Stomach (tissue), 9 donors: ENCODE measurements around the gene SULT2B1. TPM values are rescaled to one million over a fixed set of nuclear protein-coding genes. Genes with fewer than 3 reads are reported as not detected.

Experiments used
- DNase-seq, 2 donors: peaks; one replicate each; pipeline versions ENCODE4 v3.0.0 to v3.0.0-alpha.2; 2013 to 2019
- H3K27ac ChIP-seq, 5 donors: fragments of 200-600 bp in 4 of 5; sonication (generic) in 4 of 5; one replicate each; pipeline ENCODE4 v1.5.1; 2013 to 2019; ENCODE audit warnings: mild to moderate bottlenecking in 1 of 5, moderate library complexity in 1 of 5
- H3K27me3 ChIP-seq, 3 donors: fragments of 200-600 bp; sonication (generic); one replicate each; pipeline ENCODE4 v1.5.1; 2017 to 2019; ENCODE audit warnings: mixed run types in 1 of 3
- H3K36me3 ChIP-seq, 4 donors: fragments of 200-600 bp; sonication (generic); 1 replicate in 3 of 4; 2 replicates in 1 of 4; pipeline ENCODE4 v1.5.1; 2016 to 2019
- H3K4me1 ChIP-seq, 4 donors: fragments of 200-600 bp; sonication (generic); one replicate each; pipeline ENCODE4 v1.5.1; 2016 to 2019
- H3K4me3 ChIP-seq, 4 donors: fragments of 200-600 bp; sonication (generic) in 3 of 4; one replicate each; pipeline ENCODE4 v1.5.1; 2016 to 2019; ENCODE audit warnings: mild to moderate bottlenecking in 1 of 4
- H3K9me3 ChIP-seq, 4 donors: fragments of 200-600 bp; sonication (generic); one replicate each; pipeline ENCODE4 v1.5.1; 2016 to 2019
- CTCF ChIP-seq, 7 experiments: fragments of 450-650 bp in 4 of 7; fragments of 200-600 bp in 3 of 7; sonication (generic) in 3 of 7; IDR thresholded peaks; one replicate each; pipeline ENCODE4 v1.5.1; 2016 to 2019; ENCODE audit warnings: antibody characterized with exemption in 7 of 7, control low read depth in 2 of 7, mild to moderate bottlenecking in 1 of 7
- EP300 ChIP-seq: sonication (generic); formaldehyde crosslinking; IDR thresholded peaks from one replicate; pipeline ENCODE4 v1.6.1; 2017; ENCODE audit warnings: antibody characterized with exemption
- POLR2A ChIP-seq, 4 donors: fragments of 450-650 bp; IDR thresholded peaks; one replicate each; pipeline ENCODE4 v1.6.1; 2016; ENCODE audit warnings: antibody characterized with exemption in 4 of 4, control low read depth in 2 of 4, mild to moderate bottlenecking in 1 of 4, moderate library complexity in 1 of 4
- POLR2AphosphoS5 ChIP-seq, 3 donors: sonication (generic); formaldehyde crosslinking; IDR thresholded peaks; one replicate each; pipeline ENCODE4 v1.6.1; 2016; ENCODE audit warnings: antibody characterized with exemption in 3 of 3
- WGBS, 5 donors: extraction: QIAGEN DNeasy Blood & Tissue Kit in 3 of 5; methylation state at CpG; one replicate each; pipeline versions ENCODE4 v1.1.5 to v1.1.7; 2013 to 2018; 5-methylcytosine and 5-hydroxymethylcytosine counted together
- intact Hi-C: fragments of 100-400 bp; cut with DNase I; formaldehyde crosslinking; loops from one replicate; pipeline ENCODE4 v1.15.1; 2023; ENCODE audit warnings: low total_unique reads
- polyA plus RNA-seq, 3 donors: library from polyadenylated mRNA; stranded (reverse); fragments of 200-250 nt; gene quantifications; one replicate each; pipeline ENCODE4 v1.2.3, GENCODE V29; 2013
- total RNA-seq, 5 donors: library from RNA; depleted of rRNA; stranded (reverse); fragments of >200 nt; gene quantifications; one replicate each; pipeline versions ENCODE4 v1.1.0 to v1.2.3, GENCODE V29; 2014 to 2016
- donor health status: healthy with polysubstance abuse.
- donor health status: Bipolar disorder and iron deficiency.
- donor health status: healthy.

Gene SULT2B1
- total and polyA plus RNA-seq, 8 donors = 2.0 to 46.8 (median 3.1) TPM; not detected in 3

GRCh38 chr19:48598996-48599700 lies 47.2 kb downstream of the SULT2B1 start:
- intact Hi-C loops = no loop called here
- Histone ChIP-seq H3K27ac (no peak overlapping the region), H3K9me3 (no peaks in the 10 kb centered on the region), H3K4me3 (no peak overlapping the region), H3K36me3 (no peaks in the 10 kb centered on the region), H3K27me3 (peaks cover 0 to 18% (median 0%) of the 10 kb centered on the region in 3 donors), H3K4me1 (peaks cover 0 to 4% (median 0%) of the 10 kb centered on the region in 4 donors)
- WGBS, 5 donors = 56 to 84% (median 65%) methylated on average over 12 to 30 of the region's 30 CpGs
- DNase-seq = no peak
- TF ChIP-seq POLR2AphosphoS5 (IDR thresholded peaks at IDR 0.05) (no peak), EP300 (no peak), POLR2A (IDR thresholded peaks at IDR 0.05) (no peak), CTCF (IDR thresholded peaks at IDR 0.05) (no peak)

- WGBS, 5 donors = 84 to 92% (median 88%) methylated on average over 16 to 21 of the region's 21 CpGs
These were observed 48.9 kb downstream of the SULT2B1 start for GRCh38 chr19:48600679-48601417.

GRCh38 chr19:48603001-48603400 lies 51.0 kb downstream of the SULT2B1 start:
- intact Hi-C loops = no loop called here
- no peak overlapping the region for H3K27ac ChIP-seq
- WGBS, 5 donors = 73 to 81% (median 78%) methylated on average over 9 of the region's 9 CpGs

More at GRCh38 chr19:48600679-48601417, 48.9 kb downstream of the SULT2B1 start:
- Histone ChIP-seq H3K27ac (peak overlapping the region in 1 of 5 donors; percentile 17), H3K27me3 (peaks cover 0 to 18% (median 0%) of the 10 kb centered on the region in 3 donors), H3K4me3 (no peak overlapping the region), H3K4me1 (peaks cover 0 to 4% (median 0%) of the 10 kb centered on the region in 4 donors), H3K9me3 (no peaks in the 10 kb centered on the region), H3K36me3 (no peaks in the 10 kb centered on the region)
- DNase-seq = no peak
- intact Hi-C loops = no loop called here
- TF ChIP-seq CTCF (IDR thresholded peaks at IDR 0.05) = no peak

More at GRCh38 chr19:48603001-48603400, 51.0 kb downstream of the SULT2B1 start:
- Histone ChIP-seq H3K4me1 (peaks cover 0 to 4% (median 0%) of the 10 kb centered on the region in 4 donors), H3K27me3 (peaks cover 0 to 14% (median 0%) of the 10 kb centered on the region in 3 donors), H3K4me3 (no peak overlapping the region), H3K36me3 (no peaks in the 10 kb centered on the region), H3K9me3 (no peaks in the 10 kb centered on the region)
- no peak for DNase-seq
- TF ChIP-seq EP300 (no peak), POLR2AphosphoS5 (IDR thresholded peaks at IDR 0.05) (no peak), CTCF (IDR thresholded peaks at IDR 0.05) (no peak), POLR2A (IDR thresholded peaks at IDR 0.05) (no peak)
